A549 (cell line): ENCODE results near the gene TSFM. TPM values are rescaled to one million over a fixed set of nuclear protein-coding genes. Genes with fewer than 3 reads are reported as not detected.

Experiments
- ATAC-seq, 2 experiments: fragments of 200-7000 bp in 1 of 2; fragments of >200 bp in 1 of 2; cut with Nextera tagmentation in 1 of 2; cut with Tn5 transposase in 1 of 2; 3 replicates each; pipeline versions ENCODE4 v1.8.0 to v1.9.1; 2018 to 2020; ENCODE audit warnings: mild to moderate bottlenecking in 1 of 2, moderate library complexity in 1 of 2
- CTCF ChIA-PET: fragments of 300-600 bp; sonication (Branson Sonifier 250); formaldehyde crosslinking; extraction: SDS; loops from one replicate; lab custom pipeline; 2021; ENCODE audit warnings: antibody characterized with exemption, inconsistent platforms; lab: Yijun Ruan, JAX
- POLR2A ChIA-PET: fragments of 350-600 bp; formaldehyde crosslinking; extraction: SDS; loops from one replicate; lab custom pipeline; 2021; ENCODE audit warnings: antibody characterized with exemption, inconsistent platforms; lab: Yijun Ruan, JAX
- DNase-seq, 2 experiments: peaks; one replicate each; pipeline versions ENCODE4 v3.0.0 to v3.0.0-alpha.2; 2011 to 2016; ENCODE audit warnings: low read depth in 1 of 2, low spot score in 1 of 2
- FAIRE-seq: peaks from 2 replicates; lab custom pipeline; 2011; peaks lifted over from hg19 to GRCh38; lab: Jason Lieb, UNC
- H3K27ac ChIP-seq, 2 experiments: fragments of >200 bp; sonication (Bioruptor Twin); formaldehyde crosslinking; 3 replicates each; pipeline ENCODE4 v1.5.1; 2016 to 2017
- H3K4me1 ChIP-seq: fragments of >200 bp; sonication (Bioruptor Twin); formaldehyde crosslinking; 3 replicates; pipeline ENCODE4 v1.6.1; 2016
- H3K4me2 ChIP-seq: fragments of >200 bp; sonication (Bioruptor Twin); formaldehyde crosslinking; 3 replicates; pipeline ENCODE4 v1.6.1; 2016
- H3K4me3 ChIP-seq: fragments of >200 bp; sonication (Bioruptor Twin); formaldehyde crosslinking; 3 replicates; pipeline ENCODE4 v1.5.1; 2016
- H3K9me3 ChIP-seq: fragments of >200 bp; sonication (Bioruptor Twin); formaldehyde crosslinking; 3 replicates; pipeline ENCODE4 v1.6.1; 2016
- CHD2 ChIP-seq: fragments of 150-350 bp; IDR thresholded peaks from 2 replicates; pipeline ENCODE4 v1.6.1; 2014; ENCODE audit warnings: low read length; ENCODE audit not compliant: partially characterized antibody
- CHD4 ChIP-seq: fragments of 200-600 bp; sonication (generic); IDR thresholded peaks from 2 replicates; pipeline ENCODE4 v1.6.1; 2016; ENCODE audit warnings: antibody characterized with exemption, mild to moderate bottlenecking, borderline replicate concordance
- EP300 ChIP-seq, 2 experiments: fragments of >200 bp; sonication (Bioruptor Twin); formaldehyde crosslinking; IDR thresholded peaks; 2 replicates in 1 of 2; 3 replicates in 1 of 2; pipeline ENCODE4 v1.6.1; 2016 to 2017
- FOSB ChIP-seq: fragments of 250-450 bp; sonication (Bioruptor Pico); IDR thresholded peaks from 2 replicates; pipeline ENCODE4 v1.5.0; 2020; ENCODE audit warnings: mild to moderate bottlenecking, moderate library complexity
- GATA3 ChIP-seq: IDR thresholded peaks from 2 replicates; pipeline ENCODE4 v1.6.1; 2012; ENCODE audit warnings: borderline replicate concordance
- HEYL ChIP-seq: fragments of 250-450 bp; sonication (Bioruptor Pico); IDR thresholded peaks from 2 replicates; pipeline ENCODE4 v1.8.0; 2021; ENCODE audit warnings: mild to moderate bottlenecking, moderate library complexity
- HOXB13 ChIP-seq: fragments of 250-450 bp; sonication (Bioruptor Pico); IDR thresholded peaks from 2 replicates; pipeline ENCODE4 v1.5.0; 2020; ENCODE audit warnings: low read depth, mild to moderate bottlenecking, moderate library complexity
- HOXB5 ChIP-seq: fragments of 250-450 bp; sonication (Bioruptor Pico); IDR thresholded peaks from 2 replicates; pipeline ENCODE4 v1.5.0; 2020; ENCODE audit warnings: mild to moderate bottlenecking, moderate library complexity
- JUN ChIP-seq, 2 experiments: fragments of >200 bp; sonication (Bioruptor Twin); formaldehyde crosslinking; IDR thresholded peaks; 2 replicates in 1 of 2; 3 replicates in 1 of 2; pipeline ENCODE4 v1.6.1; 2016 to 2017
- JUNB ChIP-seq: fragments of >200 bp; sonication (Bioruptor Twin); formaldehyde crosslinking; IDR thresholded peaks from 2 replicates; pipeline ENCODE4 v1.6.1; 2016
- KDM1A ChIP-seq: fragments of 200-600 bp; sonication (generic); IDR thresholded peaks from 2 replicates; pipeline ENCODE4 v1.6.1; 2016; ENCODE audit warnings: low read depth, mild to moderate bottlenecking
- KDM5A ChIP-seq: fragments of 200-600 bp; sonication (generic); IDR thresholded peaks from 2 replicates; pipeline ENCODE4 v1.6.1; 2016; ENCODE audit warnings: antibody characterized with exemption, mild to moderate bottlenecking
- NFE2L2 ChIP-seq: fragments of 150-350 bp; conservative IDR thresholded peaks from 2 replicates; pipeline ENCODE4 v1.6.1; 2014; ENCODE audit warnings: low read length
- RAD21 ChIP-seq, 2 experiments: fragments of >200 bp in 1 of 2; sonication (Bioruptor Twin) in 1 of 2; formaldehyde crosslinking in 1 of 2; IDR thresholded peaks in 1 of 2; conservative IDR thresholded peaks in 1 of 2; 2 replicates in 1 of 2; 3 replicates in 1 of 2; pipeline ENCODE4 v1.6.1; 2012 to 2018; ENCODE audit warnings: inconsistent platforms in 1 of 2
- RNF2 ChIP-seq: fragments of 200-600 bp; sonication (generic); IDR thresholded peaks from 2 replicates; pipeline ENCODE4 v1.6.1; 2016; ENCODE audit warnings: low read depth, mild to moderate bottlenecking, antibody characterized with exemption, moderate library complexity, borderline replicate concordance
- SMC3 ChIP-seq: fragments of >200 bp; sonication (Bioruptor Twin); formaldehyde crosslinking; IDR thresholded peaks from 3 replicates; pipeline ENCODE4 v1.6.1; 2018; ENCODE audit warnings: inconsistent platforms
- TFCP2L1 ChIP-seq: fragments of 250-450 bp; sonication (Bioruptor Pico); IDR thresholded peaks from 2 replicates; pipeline ENCODE4 v1.5.0; 2021; ENCODE audit warnings: mild to moderate bottlenecking
- WGBS: methylation state at CpG from one replicate; pipeline ENCODE4 v1.1.6; 2017; ENCODE audit errors: missing lambda C conversion rate; 5-methylcytosine and 5-hydroxymethylcytosine counted together
- polyA plus RNA-seq, 4 experiments: library from polyadenylated mRNA; depleted of rRNA in 3 of 4; stranded (reverse); fragments of >200 nt; fragmentation: RNase III in 1 of 4; extraction: RNeasy Plus Mini Kit Qiagen cat#74134 plus additional on column Dnase treatment in 1 of 4; gene quantifications; 2 replicates in 3 of 4; 3 replicates in 1 of 4; pipeline ENCODE4 v1.2.3, GENCODE V29; 2011 to 2017
- TF ChIP-seq, protein P1 (sequence below): fragments of >200 bp; sonication (Bioruptor Twin); formaldehyde crosslinking; IDR thresholded peaks from 3 replicates; pipeline ENCODE4 v1.5.1; 2016
- TF ChIP-seq, protein P2 (sequence below): fragments of 250-450 bp; sonication (Bioruptor Pico); IDR thresholded peaks from 2 replicates; pipeline ENCODE4 v1.5.0; 2020; ENCODE audit warnings: low read depth, mild to moderate bottlenecking, moderate library complexity
- TF ChIP-seq, protein P3 (sequence below): fragments of 200-600 bp; sonication (generic); IDR thresholded peaks from 2 replicates; pipeline ENCODE4 v1.6.1; 2016; ENCODE audit warnings: antibody characterized with exemption, mild to moderate bottlenecking, moderate library complexity
- TF ChIP-seq, protein P4 (sequence below): IDR thresholded peaks from 2 replicates; pipeline ENCODE4 v1.6.1; 2012
- TF ChIP-seq, protein P5 (sequence below): IDR thresholded peaks from 2 replicates; pipeline ENCODE4 v1.6.1; 2012

The TSFM gene
- polyA plus RNA-seq, 2 of the 4 experiments (the other 2 are of a cell fraction): 31.7 to 60.2 TPM

DNA sequence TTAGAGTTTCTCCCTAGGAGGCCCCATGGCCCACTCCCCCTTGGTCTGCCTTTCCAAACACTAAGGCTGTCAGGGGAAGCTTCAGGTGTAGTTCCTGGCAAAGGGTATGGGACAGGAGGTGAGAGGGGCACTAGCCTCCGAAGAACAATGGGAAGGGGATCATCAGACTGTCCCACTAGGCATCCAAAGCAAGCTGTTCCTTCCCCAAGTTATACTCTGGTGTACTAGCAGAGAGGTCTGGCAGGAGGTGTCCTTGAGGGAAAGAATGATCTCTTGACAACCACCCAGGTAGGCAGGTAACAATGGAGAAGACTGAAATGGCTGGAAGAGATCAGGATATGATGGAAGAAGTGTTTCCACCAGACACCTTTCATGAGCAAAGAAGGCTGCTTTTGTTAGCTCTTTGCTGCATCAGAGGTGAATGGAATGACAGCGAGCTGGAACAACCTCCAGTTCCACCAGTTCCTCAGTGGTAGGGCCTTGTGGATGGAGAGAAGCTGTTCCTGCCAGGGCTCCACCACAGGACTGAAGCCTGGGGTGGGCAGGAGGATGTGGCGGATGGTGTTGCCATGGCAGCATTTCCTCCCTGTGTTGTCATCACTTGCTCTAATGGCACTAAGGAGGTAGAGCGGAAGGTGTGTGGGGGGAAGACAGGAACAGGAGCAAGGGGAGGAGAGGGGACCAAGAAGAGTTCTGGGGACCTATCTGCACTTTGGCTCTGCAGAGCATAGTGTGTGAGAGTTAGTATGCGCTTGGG, 41.8 kb upstream of the TSFM start:
- no peaks in the 10 kb centered on the region for H3K9me3 ChIP-seq
- H3K4me2 ChIP-seq: no peak overlapping the region
- TF ChIP-seq, protein P1, sequence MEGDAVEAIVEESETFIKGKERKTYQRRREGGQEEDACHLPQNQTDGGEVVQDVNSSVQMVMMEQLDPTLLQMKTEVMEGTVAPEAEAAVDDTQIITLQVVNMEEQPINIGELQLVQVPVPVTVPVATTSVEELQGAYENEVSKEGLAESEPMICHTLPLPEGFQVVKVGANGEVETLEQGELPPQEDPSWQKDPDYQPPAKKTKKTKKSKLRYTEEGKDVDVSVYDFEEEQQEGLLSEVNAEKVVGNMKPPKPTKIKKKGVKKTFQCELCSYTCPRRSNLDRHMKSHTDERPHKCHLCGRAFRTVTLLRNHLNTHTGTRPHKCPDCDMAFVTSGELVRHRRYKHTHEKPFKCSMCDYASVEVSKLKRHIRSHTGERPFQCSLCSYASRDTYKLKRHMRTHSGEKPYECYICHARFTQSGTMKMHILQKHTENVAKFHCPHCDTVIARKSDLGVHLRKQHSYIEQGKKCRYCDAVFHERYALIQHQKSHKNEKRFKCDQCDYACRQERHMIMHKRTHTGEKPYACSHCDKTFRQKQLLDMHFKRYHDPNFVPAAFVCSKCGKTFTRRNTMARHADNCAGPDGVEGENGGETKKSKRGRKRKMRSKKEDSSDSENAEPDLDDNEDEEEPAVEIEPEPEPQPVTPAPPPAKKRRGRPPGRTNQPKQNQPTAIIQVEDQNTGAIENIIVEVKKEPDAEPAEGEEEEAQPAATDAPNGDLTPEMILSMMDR: no peak
- TF ChIP-seq JUN (IDR thresholded peaks at IDR 0.05) (no peak), HOXB13 (CRISPR knock-in tag) (no peak), TFCP2L1 (CRISPR knock-in tag) (no peak), GATA3 (no peak), HEYL (CRISPR knock-in tag) (no peak), CHD2 (no peak), RNF2 (no peak), CHD4 (no peak)
- DNase-seq: no peak
- ATAC-seq: no peak
- ChIA-PET CTCF (interaction anchor here (0.6 to 10.7 kb wide), 8 partner anchors 9 to 282 kb away, joined by 3 to 242 read pairs (median 4); partner anchors contain the start of gene OS9), POLR2A (no interaction called here)
- WGBS: 81% methylated on average over 5 of the region's 5 CpGs
- H3K4me1 ChIP-seq: peaks cover 35% of the 10 kb centered on the region
- no peak for FAIRE-seq
- no peak overlapping the region for H3K4me3 ChIP-seq
- H3K27ac ChIP-seq: no peak overlapping the region

DNA sequence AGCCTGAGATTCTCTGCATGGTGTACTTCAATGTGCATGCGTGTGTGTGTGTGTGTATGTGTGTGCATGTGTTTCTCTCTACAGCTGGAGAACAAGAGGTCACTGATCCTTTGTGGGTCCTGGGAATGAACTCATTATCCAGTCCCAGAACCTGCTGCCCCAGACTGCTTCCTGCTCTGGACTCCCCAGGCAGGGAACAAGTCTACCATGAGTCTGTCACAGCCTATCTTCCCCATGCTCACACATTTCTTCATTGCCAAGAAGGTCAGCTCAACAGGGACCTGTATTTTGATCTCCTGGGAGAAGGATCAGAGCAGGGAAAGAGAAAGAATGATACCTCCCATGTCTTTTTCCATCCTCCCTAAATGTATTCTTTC, 41.2 kb upstream of the TSFM start:
- DNase-seq (no peak), FAIRE-seq (no peak), ATAC-seq (no peak)
- Histone ChIP-seq H3K4me1 (peaks cover 37% of the 10 kb centered on the region), H3K4me2 (no peak overlapping the region), H3K27ac (no peak overlapping the region), H3K4me3 (no peak overlapping the region), H3K9me3 (no peaks in the 10 kb centered on the region)
- CTCF ChIA-PET: interaction anchor here (0.6 to 10.7 kb wide), 8 partner anchors 9 to 158 kb away, joined by 3 to 242 read pairs (median 3); partner anchors contain the start of gene OS9
- POLR2A ChIA-PET: no interaction called here
- 80% methylated on average over 1 of the region's 1 CpG for WGBS
- no peak for TF ChIP-seq CHD2
- TF ChIP-seq RAD21 (conservative IDR thresholded peaks at IDR 0.05 in 1 of 2, IDR thresholded peaks at IDR 0.05 in 1 of 2): no peak
- TF ChIP-seq, protein P2, sequence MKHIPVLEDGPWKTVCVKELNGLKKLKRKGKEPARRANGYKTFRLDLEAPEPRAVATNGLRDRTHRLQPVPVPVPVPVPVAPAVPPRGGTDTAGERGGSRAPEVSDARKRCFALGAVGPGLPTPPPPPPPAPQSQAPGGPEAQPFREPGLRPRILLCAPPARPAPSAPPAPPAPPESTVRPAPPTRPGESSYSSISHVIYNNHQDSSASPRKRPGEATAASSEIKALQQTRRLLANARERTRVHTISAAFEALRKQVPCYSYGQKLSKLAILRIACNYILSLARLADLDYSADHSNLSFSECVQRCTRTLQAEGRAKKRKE (CRISPR knock-in tag): no peak
- no peak for TF ChIP-seq NFE2L2
- no peak for TF ChIP-seq SMC3
- no peak for TF ChIP-seq JUN (IDR thresholded peaks at IDR 0.05)
- TF ChIP-seq, protein P3, sequence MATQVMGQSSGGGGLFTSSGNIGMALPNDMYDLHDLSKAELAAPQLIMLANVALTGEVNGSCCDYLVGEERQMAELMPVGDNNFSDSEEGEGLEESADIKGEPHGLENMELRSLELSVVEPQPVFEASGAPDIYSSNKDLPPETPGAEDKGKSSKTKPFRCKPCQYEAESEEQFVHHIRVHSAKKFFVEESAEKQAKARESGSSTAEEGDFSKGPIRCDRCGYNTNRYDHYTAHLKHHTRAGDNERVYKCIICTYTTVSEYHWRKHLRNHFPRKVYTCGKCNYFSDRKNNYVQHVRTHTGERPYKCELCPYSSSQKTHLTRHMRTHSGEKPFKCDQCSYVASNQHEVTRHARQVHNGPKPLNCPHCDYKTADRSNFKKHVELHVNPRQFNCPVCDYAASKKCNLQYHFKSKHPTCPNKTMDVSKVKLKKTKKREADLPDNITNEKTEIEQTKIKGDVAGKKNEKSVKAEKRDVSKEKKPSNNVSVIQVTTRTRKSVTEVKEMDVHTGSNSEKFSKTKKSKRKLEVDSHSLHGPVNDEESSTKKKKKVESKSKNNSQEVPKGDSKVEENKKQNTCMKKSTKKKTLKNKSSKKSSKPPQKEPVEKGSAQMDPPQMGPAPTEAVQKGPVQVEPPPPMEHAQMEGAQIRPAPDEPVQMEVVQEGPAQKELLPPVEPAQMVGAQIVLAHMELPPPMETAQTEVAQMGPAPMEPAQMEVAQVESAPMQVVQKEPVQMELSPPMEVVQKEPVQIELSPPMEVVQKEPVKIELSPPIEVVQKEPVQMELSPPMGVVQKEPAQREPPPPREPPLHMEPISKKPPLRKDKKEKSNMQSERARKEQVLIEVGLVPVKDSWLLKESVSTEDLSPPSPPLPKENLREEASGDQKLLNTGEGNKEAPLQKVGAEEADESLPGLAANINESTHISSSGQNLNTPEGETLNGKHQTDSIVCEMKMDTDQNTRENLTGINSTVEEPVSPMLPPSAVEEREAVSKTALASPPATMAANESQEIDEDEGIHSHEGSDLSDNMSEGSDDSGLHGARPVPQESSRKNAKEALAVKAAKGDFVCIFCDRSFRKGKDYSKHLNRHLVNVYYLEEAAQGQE: no peak
- TF ChIP-seq KDM1A: no peak
- no peak for TF ChIP-seq RNF2
- TF ChIP-seq, protein P4, sequence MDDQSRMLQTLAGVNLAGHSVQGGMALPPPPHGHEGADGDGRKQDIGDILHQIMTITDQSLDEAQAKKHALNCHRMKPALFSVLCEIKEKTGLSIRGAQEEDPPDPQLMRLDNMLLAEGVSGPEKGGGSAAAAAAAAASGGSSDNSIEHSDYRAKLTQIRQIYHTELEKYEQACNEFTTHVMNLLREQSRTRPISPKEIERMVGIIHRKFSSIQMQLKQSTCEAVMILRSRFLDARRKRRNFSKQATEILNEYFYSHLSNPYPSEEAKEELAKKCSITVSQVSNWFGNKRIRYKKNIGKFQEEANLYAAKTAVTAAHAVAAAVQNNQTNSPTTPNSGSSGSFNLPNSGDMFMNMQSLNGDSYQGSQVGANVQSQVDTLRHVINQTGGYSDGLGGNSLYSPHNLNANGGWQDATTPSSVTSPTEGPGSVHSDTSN: no peak
- no peak for TF ChIP-seq FOSB (CRISPR knock-in tag)
- no peak for TF ChIP-seq HOXB5 (CRISPR knock-in tag)
- no peak for TF ChIP-seq JUNB
- TF ChIP-seq, protein P5, sequence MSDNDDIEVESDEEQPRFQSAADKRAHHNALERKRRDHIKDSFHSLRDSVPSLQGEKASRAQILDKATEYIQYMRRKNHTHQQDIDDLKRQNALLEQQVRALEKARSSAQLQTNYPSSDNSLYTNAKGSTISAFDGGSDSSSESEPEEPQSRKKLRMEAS: no peak
- TF ChIP-seq EP300 (IDR thresholded peaks at IDR 0.05): no peak
- TF ChIP-seq KDM5A: no peak
